IPS-18c (cell line): ENCODE measurements around the gene IDUA.

Source experiments
- H3K4me3 ChIP-seq: 2 replicates; pipeline ENCODE4 v1.7.0; 2013; ENCODE audit warnings: low read depth, mild to moderate bottlenecking, low read length, moderate library complexity; ENCODE audit not compliant: insufficient read depth
- H3K9me3 ChIP-seq: one replicate; pipeline ENCODE4 v1.6.1; 2013; ENCODE audit warnings: mild to moderate bottlenecking, low read length, moderate library complexity; ENCODE audit not compliant: control insufficient read depth, insufficient read depth

The IDUA gene

GRCh38 chr4:1028574-1029220, 41.9 kb downstream of the IDUA start:
- H3K9me3 ChIP-seq, result no peaks in the 10 kb centered on the region
- H3K4me3 ChIP-seq, result no peak overlapping the region

- Histone ChIP-seq H3K9me3 (no peaks in the 10 kb centered on the region), H3K4me3 (no peak overlapping the region)
Measured at GRCh38 chr4:1029529-1029928, 42.7 kb downstream of the IDUA start.

- Histone ChIP-seq H3K9me3 (no peaks in the 10 kb centered on the region), H3K4me3 (no peak overlapping the region)
Measured at GRCh38 chr4:1030031-1030430, 43.2 kb downstream of the IDUA start.

- Histone ChIP-seq H3K4me3 (no peak overlapping the region), H3K9me3 (no peaks in the 10 kb centered on the region)
Measured at GRCh38 chr4:1030559-1030958, 43.7 kb downstream of the IDUA start.

- H3K9me3 ChIP-seq, result no peaks in the 10 kb centered on the region
- H3K4me3 ChIP-seq, result no peak overlapping the region
Measured at GRCh38 chr4:1031346-1031745, 44.5 kb downstream of the IDUA start.

GRCh38 chr4:1031956-1032795, 45.3 kb downstream of the IDUA start:
- Histone ChIP-seq H3K4me3 (no peak overlapping the region), H3K9me3 (no peaks in the 10 kb centered on the region)

GRCh38 chr4:1032861-1033260, 46.0 kb downstream of the IDUA start:
- H3K4me3 ChIP-seq, result no peak overlapping the region
- no peaks in the 10 kb centered on the region for H3K9me3 ChIP-seq

GRCh38 chr4:1033840-1034551, 47.2 kb downstream of the IDUA start:
- Histone ChIP-seq H3K4me3 (no peak overlapping the region), H3K9me3 (no peaks in the 10 kb centered on the region)

GRCh38 chr4:1035510-1035909, 48.7 kb downstream of the IDUA start:
- Histone ChIP-seq H3K4me3 (no peak overlapping the region), H3K9me3 (no peaks in the 10 kb centered on the region)

- Histone ChIP-seq H3K9me3 (no peaks in the 10 kb centered on the region), H3K4me3 (no peak overlapping the region)
Measured at GRCh38 chr4:1036095-1036494, 49.3 kb downstream of the IDUA start.

- no peak overlapping the region for H3K4me3 ChIP-seq
- no peaks in the 10 kb centered on the region for H3K9me3 ChIP-seq
Measured at GRCh38 chr4:1036976-1037810, 50.3 kb downstream of the IDUA start.

GRCh38 chr4:1038948-1039492, 52.2 kb downstream of the IDUA start:
- Histone ChIP-seq H3K4me3 (no peak overlapping the region), H3K9me3 (no peaks in the 10 kb centered on the region)

- Histone ChIP-seq H3K4me3 (no peak overlapping the region), H3K9me3 (no peaks in the 10 kb centered on the region)
Measured at GRCh38 chr4:1039493-1040343, 52.9 kb downstream of the IDUA start.

GRCh38 chr4:1040344-1041146, 53.7 kb downstream of the IDUA start:
- Histone ChIP-seq H3K4me3 (no peak overlapping the region), H3K9me3 (no peaks in the 10 kb centered on the region)

- Histone ChIP-seq H3K9me3 (no peaks in the 10 kb centered on the region), H3K4me3 (0 out of 2 replicates have a peak overlapping the region, but pooled peaks have one; percentile 6)
Measured at GRCh38 chr4:1041147-1041935, 54.5 kb downstream of the IDUA start.
